BLaER1 treated with 17β-estradiol and CSF1 and Interleukin-3, amounts not matched to agents 10 nM and 100 nM (cell line): ENCODE measurements around the gene SERPINE2.

Source experiments
- H3K27ac ChIP-seq, 11 experiments: shearing (Covaris generic); formaldehyde crosslinking; 2 replicates each; pipeline ENCODE4 v1.8.1; 2022
- H3K27me3 ChIP-seq, 11 experiments: shearing (Covaris generic); formaldehyde crosslinking; 2 replicates each; pipeline ENCODE4 v1.8.1; 2022
- H3K36me3 ChIP-seq, 11 experiments: shearing (Covaris generic); formaldehyde crosslinking; 2 replicates each; pipeline ENCODE4 v1.8.1; 2022
- H3K4me1 ChIP-seq, 10 experiments: shearing (Covaris generic); formaldehyde crosslinking; 2 replicates each; pipeline ENCODE4 v1.8.1; 2022
- H3K4me2 ChIP-seq, 11 experiments: shearing (Covaris generic); formaldehyde crosslinking; 2 replicates each; pipeline ENCODE4 v1.8.1; 2022
- H3K4me3 ChIP-seq, 10 experiments: shearing (Covaris generic); formaldehyde crosslinking; 2 replicates each; pipeline ENCODE4 v1.8.1; 2022
- H3K9ac ChIP-seq, 11 experiments: shearing (Covaris generic); formaldehyde crosslinking; 2 replicates each; pipeline ENCODE4 v1.8.1; 2022
- H3K9me3 ChIP-seq, 11 experiments: shearing (Covaris generic); formaldehyde crosslinking; replicated peaks in 1 of 11; 2 replicates each; pipeline ENCODE4 v1.8.1; 2022
- H4K20me1 ChIP-seq, 11 experiments: shearing (Covaris generic); formaldehyde crosslinking; 2 replicates each; pipeline ENCODE4 v1.8.1; 2022
- Cebpa-rat ChIP-seq, 11 experiments: shearing (Covaris generic); IDR thresholded peaks; 2 replicates each; pipeline ENCODE4 v1.8.1; 2022

Gene SERPINE2

DNA sequence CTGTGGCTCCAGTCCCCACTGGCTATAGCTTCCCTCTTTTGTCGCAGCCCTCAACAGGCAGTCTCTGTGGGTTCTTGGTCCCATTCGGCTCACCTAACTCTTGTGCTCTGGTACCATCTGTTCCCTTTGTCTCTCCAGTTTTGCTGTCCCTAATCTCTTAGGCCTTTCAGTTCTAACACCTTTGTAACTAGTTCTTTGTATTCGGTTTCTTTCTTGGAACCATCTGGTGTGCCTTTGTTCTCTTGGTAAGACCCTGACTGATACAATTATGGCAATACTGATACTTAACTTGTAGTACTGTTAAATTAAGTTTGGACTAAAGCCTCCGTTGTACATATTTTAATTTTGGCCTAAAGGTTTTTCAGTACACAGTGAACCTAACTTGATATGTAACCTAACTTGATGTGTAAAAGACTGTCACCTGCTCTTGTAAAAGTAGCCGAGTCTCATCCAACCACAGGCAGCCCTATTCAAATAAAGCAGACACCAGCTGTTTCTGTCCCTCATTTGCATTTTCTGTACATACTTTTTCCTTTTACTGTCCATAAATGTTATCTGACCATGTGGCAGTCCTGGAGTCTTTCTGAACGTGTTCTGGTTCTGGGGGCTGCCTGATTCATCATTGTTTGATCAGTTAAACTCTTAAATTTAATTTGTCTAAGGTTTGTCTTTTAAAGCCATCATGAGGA, 86.7 kb downstream of the SERPINE2 start:
- Histone ChIP-seq H3K27ac (no peak overlapping the region), H3K36me3 (no peaks in the 10 kb centered on the region), H4K20me1 (no peaks in the 10 kb centered on the region; a peak in 1 of 22 replicates), H3K9ac (no peak overlapping the region), H3K4me3 (no peak overlapping the region), H3K9me3 (no peaks in the 10 kb centered on the region), H3K27me3 (no peaks in the 10 kb centered on the region), H3K4me1 (peaks cover 6 to 14% (median 8%) of the 10 kb centered on the region in 10 experiments; a peak in 19 of 20 replicates), H3K4me2 (no peak overlapping the region)
- no peak for TF ChIP-seq Cebpa-rat (IDR thresholded peaks at IDR 0.05)

DNA sequence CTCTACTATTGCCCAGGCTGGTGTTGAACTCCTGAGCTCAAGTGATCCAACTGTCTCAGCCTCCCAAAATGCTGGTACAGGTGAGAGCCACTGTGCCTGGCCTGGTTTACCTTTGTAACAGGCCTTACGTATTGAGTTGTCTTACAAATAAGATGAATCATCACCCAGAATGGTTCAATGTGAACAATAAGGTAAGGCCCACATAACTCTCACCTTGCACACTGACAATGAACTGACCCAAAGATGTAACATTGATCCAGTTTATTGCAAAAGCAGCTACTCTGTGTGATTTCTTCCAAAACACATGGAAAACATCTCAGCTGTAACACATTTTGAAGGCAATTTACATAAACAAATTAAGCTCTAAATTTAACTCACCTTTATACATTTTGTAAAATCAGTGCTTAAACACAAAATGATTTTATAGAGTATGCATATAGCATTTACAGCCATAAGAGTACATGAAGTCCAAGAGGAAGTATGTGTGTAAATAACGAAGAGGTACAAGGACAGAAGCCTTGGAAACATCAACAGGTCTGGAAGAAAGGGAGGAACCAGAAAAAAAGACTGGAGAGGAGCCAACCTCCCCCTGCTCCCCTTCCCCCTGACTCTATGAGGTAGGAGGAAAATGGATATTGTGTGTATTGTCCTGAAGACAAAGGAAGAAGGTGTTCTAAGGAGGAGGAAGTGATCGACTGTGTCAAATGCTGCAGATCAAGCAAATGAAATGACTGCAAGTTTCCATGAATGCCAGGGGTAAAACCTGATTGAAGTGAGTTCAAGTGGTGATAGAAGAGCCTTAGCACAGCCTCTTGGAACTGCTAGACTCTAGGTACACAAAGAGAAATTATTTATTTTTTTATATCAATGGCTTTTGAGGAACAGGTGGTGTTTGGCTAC, 88.4 kb downstream of the SERPINE2 start:
- Histone ChIP-seq H3K4me3 (no peak overlapping the region), H3K36me3 (no peaks in the 10 kb centered on the region), H3K27me3 (no peaks in the 10 kb centered on the region), H3K9ac (no peak overlapping the region), H3K4me2 (peak overlapping the region in 1 of 11 experiments; percentile 25; a peak in 1 of 22 replicates), H4K20me1 (no peaks in the 10 kb centered on the region), H3K27ac (no peak overlapping the region), H3K4me1 (peaks cover 2 to 7% (median 5%) of the 10 kb centered on the region in 10 experiments; a peak in 19 of 20 replicates), H3K9me3 (no peaks in the 10 kb centered on the region)
- no peak for TF ChIP-seq Cebpa-rat (IDR thresholded peaks at IDR 0.05)

DNA sequence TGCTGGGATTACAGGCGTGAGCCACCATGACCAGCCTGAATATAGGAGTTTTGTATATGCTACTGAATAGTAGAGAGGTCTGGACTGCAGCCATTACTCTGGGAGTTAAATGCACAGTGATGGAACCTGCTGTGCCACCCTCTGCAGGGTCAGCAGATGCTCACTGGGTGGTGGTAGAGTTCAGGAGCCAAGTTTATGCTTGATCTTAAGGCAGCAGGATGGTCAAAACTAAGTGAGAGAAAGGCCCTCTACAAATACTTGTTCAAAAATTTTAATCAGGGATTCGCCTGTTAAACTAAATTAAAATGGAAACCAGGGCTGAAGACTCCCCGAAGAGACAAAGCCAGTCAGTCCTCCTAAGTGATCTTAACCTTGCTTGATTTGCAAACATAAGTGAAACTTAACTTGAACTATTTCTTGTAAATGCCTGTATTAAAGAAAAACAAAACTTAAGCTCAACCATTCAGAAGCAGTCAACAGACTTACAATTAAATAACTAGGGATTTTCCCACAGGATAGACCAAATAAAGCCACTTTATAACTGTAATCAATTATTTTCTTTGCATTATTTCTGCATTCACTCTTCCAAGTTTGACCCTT, 89.7 kb downstream of the SERPINE2 start:
- H3K9ac ChIP-seq, result no peak overlapping the region
- no peak overlapping the region for H3K27ac ChIP-seq
- peaks cover 0 to 4% (median 0%) of the 10 kb centered on the region in 11 experiments; a peak in 3 of 22 replicates for H4K20me1 ChIP-seq
- no peaks in the 10 kb centered on the region for H3K36me3 ChIP-seq
- no peak overlapping the region for H3K4me3 ChIP-seq
- no peaks in the 10 kb centered on the region for H3K27me3 ChIP-seq
- no peak overlapping the region for H3K4me2 ChIP-seq
- H3K4me1 ChIP-seq, result peaks cover 5 to 11% (median 9%) of the 10 kb centered on the region in 10 experiments; a peak in 19 of 20 replicates
- no peaks in the 10 kb centered on the region for H3K9me3 ChIP-seq
- no peak for TF ChIP-seq Cebpa-rat (IDR thresholded peaks at IDR 0.05)

DNA sequence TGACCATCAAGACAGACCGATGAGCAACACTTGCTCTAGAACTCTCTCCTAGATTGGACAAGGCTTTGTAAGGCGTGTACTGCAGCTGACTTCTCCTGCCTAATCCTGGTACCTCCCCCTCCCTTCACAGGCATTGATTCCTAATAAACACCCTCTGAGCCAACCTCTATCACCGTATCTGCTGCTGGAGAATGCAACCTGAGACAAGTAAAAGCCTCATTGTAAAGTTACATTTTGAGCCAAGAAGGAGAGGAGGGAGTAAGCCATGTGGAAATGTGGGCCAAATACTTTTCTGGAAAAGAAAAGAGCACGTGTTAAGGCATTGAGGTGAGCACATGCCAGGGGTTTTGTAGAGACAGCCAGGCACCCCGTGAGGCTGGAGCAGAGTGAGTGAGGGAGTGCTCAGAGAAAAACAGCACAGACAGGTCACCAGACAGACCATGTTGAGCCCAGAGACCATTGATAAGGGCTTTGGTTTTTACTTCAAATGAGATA, 91.3 kb downstream of the SERPINE2 start:
- Histone ChIP-seq H3K27ac (no peak overlapping the region), H3K4me3 (no peak overlapping the region), H3K4me2 (no peak overlapping the region), H3K9ac (no peak overlapping the region), H3K4me1 (peaks cover 16 to 22% (median 20%) of the 10 kb centered on the region in 10 experiments), H4K20me1 (peaks cover 0 to 18% (median 13%) of the 10 kb centered on the region in 11 experiments; a peak in 13 of 22 replicates), H3K9me3 (no peaks in the 10 kb centered on the region), H3K36me3 (no peaks in the 10 kb centered on the region; a peak in 1 of 22 replicates), H3K27me3 (no peaks in the 10 kb centered on the region)
- no peak for TF ChIP-seq Cebpa-rat (IDR thresholded peaks at IDR 0.05)

- H3K4me2 ChIP-seq, result peak overlapping the region; percentile 40 to 97 (median 55); a peak in 20 of 22 replicates
- H3K27ac ChIP-seq, result peak overlapping the region in 1 of 11 experiments; percentile 89; a peak in 1 of 22 replicates
- peak overlapping the region in 7 of 10 experiments; percentile 91 to 100 (median 97); a peak in 8 of 20 replicates for H3K4me3 ChIP-seq
Measured at GRCh38 chr2:223945755-223946154, 93.3 kb downstream of the SERPINE2 start.

GRCh38 chr2:223944703-223945531, 94.2 kb downstream of the SERPINE2 start, which contains the start of gene WDFY1:
Gene WDFY1 (minus strand): TSS chr2:223945335. CDS start chr2:223945284, 51 bp downstream.
- H3K4me3 ChIP-seq, result peak within 1 kb of the TSS; percentile 91 to 100 (median 98)

More at GRCh38 chr2:223945755-223946154, 93.3 kb downstream of the SERPINE2 start:
- no peaks in the 10 kb centered on the region for H3K27me3 ChIP-seq
- peaks cover 16 to 30% (median 20%) of the 10 kb centered on the region in 10 experiments for H3K4me1 ChIP-seq
- peaks cover 0 to 13% (median 0%) of the 10 kb centered on the region in 11 experiments; a peak in 8 of 22 replicates for H3K36me3 ChIP-seq
- H3K9ac ChIP-seq, result no peak overlapping the region; a peak in 1 of 22 replicates
- peaks cover 0 to 27% (median 16%) of the 10 kb centered on the region in 11 experiments; a peak in 15 of 22 replicates for H4K20me1 ChIP-seq
- TF ChIP-seq Cebpa-rat (IDR thresholded peaks at IDR 0.05), result no peak
- H3K9me3 ChIP-seq, result peaks cover 0 to 12% (median 5%) of the 10 kb centered on the region in 11 experiments; a peak in 9 of 22 replicates

DNA sequence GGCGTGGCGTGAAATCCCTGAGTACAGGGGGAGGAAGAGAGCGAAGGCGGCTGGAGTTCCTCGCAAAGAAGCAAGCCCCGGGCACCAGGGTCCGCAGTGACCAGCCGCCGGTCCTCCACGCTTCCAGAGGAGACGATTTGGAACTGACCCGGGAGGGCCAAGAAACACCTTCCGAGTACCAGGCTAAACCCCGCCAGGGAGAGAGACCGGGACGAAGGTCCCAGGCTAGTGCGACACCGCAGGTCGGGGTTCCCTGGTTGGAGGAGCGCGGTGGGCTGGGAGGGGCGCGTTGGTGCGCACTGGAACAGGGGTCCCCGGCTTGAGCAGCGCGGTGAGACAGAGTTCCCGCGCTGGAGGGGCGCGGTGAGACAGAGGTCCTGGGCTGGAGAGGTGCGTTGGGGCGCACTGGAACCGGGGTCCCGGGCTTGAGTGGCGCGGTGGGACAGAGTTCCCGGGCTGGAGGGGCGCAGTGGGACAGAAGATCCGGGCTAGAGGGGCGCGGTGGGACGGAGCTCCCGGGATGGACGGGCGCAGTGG, 94.9 kb downstream of the SERPINE2 start:
- Histone ChIP-seq H3K4me3 (peak overlapping the region; percentile 91 to 100 (median 98)), H3K4me2 (peak overlapping the region; percentile 84 to 97 (median 91)), H3K36me3 (peaks cover 10 to 28% (median 13%) of the 10 kb centered on the region in 11 experiments; a peak in 17 of 22 replicates), H3K27ac (peak overlapping the region; percentile 84 to 96 (median 91)), H3K9me3 (peaks cover 14 to 27% (median 20%) of the 10 kb centered on the region in 11 experiments), H3K27me3 (no peaks in the 10 kb centered on the region), H3K4me1 (peaks cover 16 to 42% (median 22%) of the 10 kb centered on the region in 10 experiments), H4K20me1 (peaks cover 0 to 27% (median 16%) of the 10 kb centered on the region in 11 experiments; a peak in 15 of 22 replicates), H3K9ac (peak overlapping the region; percentile 88 to 99 (median 95))
- no peak for TF ChIP-seq Cebpa-rat (IDR thresholded peaks at IDR 0.05)

More at GRCh38 chr2:223944703-223945531, 94.2 kb downstream of the SERPINE2 start, which contains the start of gene WDFY1:
- Histone ChIP-seq H4K20me1 (peaks cover 0 to 27% (median 16%) of the 10 kb centered on the region in 11 experiments; a peak in 15 of 22 replicates), H3K27ac (peak within 1 kb of the TSS; percentile 84 to 96 (median 91)), H3K4me1 (peaks cover 16 to 35% (median 20%) of the 10 kb centered on the region in 10 experiments), H3K4me2 (peak within 1 kb of the TSS; percentile 84 to 97 (median 91)), H3K27me3 (no peaks in the 10 kb centered on the region), H3K9me3 (peaks cover 7 to 20% (median 13%) of the 10 kb centered on the region in 11 experiments; a peak in 21 of 22 replicates), H3K36me3 (peaks cover 4 to 22% (median 7%) of the 10 kb centered on the region in 11 experiments; a peak in 14 of 22 replicates), H3K9ac (peak within 1 kb of the TSS; percentile 88 to 99 (median 95))
- TF ChIP-seq Cebpa-rat (IDR thresholded peaks at IDR 0.05), result no peak
